ENCODE results near the gene METTL1. TPM values are rescaled to one million over a fixed set of nuclear protein-coding genes. Genes with fewer than 3 reads are reported as not detected.

METTL1 gene
- total and polyA plus RNA-seq, 9 of the 15 experiments (the other 6 are each of a cell fraction or from before 2014, with no cell fraction given): 12.6 to 65.9 (median 39.2) TPM

DNA sequence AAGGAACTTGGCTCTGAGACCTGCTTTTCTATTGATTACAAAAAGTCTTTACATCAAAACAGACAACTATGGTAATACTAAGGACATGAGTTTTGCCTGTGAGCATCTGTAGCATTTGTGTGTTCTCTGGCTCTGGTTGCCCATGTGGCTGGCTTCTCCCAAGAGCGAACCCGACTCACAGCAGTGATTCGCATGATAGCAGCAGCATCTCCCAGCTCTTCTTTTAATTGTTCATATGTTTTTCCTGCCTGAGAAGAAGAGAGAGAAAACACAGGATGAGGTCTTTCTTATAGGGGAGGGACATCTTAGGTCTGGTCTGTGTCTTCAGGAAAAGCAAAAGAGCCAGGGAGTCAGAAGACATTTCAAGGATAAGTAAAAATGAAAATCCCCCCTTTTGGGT lies 29.1 kb upstream of the METTL1 start:
- H4K20me1 ChIP-seq (replicated peaks; ENCODE audit: control insufficient read depth, insufficient read depth, low read length): no peaks in the 10 kb centered on the region
- DNase-seq (ENCODE audit: extremely low read depth in 1 of 4, low spot score in 3 of 4): no peak
- H3K36me3 ChIP-seq (ENCODE audit: control insufficient read depth, insufficient read depth, low read length): peaks cover 50% of the 10 kb centered on the region
- ChIA-PET POLR2A (interaction anchor here (1.0 to 3.4 kb wide), 3 partner anchors 9 to 18 kb away, joined by 5 to 21 read pairs (median 5); no protein-coding TSS in a partner anchor), CTCF (ENCODE audit: low intra/inter-chr PET ratio) (no interaction called here)
- ATAC-seq: no peak
- in situ Hi-C loops (cut with MboI) (no loop called here), intact Hi-C loops (cut with micrococcal nuclease) (no loop called here)
- no peak overlapping the region for H3K4me2 ChIP-seq (ENCODE audit: insufficient read depth, low read length)
- no peak for TF ChIP-seq KHSRP (IDR thresholded peaks at IDR 0.05)
- no peak for TF ChIP-seq TEAD2 (tag; IDR thresholded peaks at IDR 0.05)
- TF ChIP-seq GTF2E2 (tag; IDR thresholded peaks at IDR 0.05): no peak
- no peak for TF ChIP-seq ZBTB26 (CRISPR knock-in tag; IDR thresholded peaks at IDR 0.05)
- TF ChIP-seq, protein P1, sequence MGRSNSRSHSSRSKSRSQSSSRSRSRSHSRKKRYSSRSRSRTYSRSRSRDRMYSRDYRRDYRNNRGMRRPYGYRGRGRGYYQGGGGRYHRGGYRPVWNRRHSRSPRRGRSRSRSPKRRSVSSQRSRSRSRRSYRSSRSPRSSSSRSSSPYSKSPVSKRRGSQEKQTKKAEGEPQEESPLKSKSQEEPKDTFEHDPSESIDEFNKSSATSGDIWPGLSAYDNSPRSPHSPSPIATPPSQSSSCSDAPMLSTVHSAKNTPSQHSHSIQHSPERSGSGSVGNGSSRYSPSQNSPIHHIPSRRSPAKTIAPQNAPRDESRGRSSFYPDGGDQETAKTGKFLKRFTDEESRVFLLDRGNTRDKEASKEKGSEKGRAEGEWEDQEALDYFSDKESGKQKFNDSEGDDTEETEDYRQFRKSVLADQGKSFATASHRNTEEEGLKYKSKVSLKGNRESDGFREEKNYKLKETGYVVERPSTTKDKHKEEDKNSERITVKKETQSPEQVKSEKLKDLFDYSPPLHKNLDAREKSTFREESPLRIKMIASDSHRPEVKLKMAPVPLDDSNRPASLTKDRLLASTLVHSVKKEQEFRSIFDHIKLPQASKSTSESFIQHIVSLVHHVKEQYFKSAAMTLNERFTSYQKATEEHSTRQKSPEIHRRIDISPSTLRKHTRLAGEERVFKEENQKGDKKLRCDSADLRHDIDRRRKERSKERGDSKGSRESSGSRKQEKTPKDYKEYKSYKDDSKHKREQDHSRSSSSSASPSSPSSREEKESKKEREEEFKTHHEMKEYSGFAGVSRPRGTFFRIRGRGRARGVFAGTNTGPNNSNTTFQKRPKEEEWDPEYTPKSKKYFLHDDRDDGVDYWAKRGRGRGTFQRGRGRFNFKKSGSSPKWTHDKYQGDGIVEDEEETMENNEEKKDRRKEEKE (IDR thresholded peaks at IDR 0.05; ENCODE audit: borderline replicate concordance in 1 of 2, control insufficient read depth in 1 of 2, low read depth in 2 of 2, low read length in 1 of 2): no peak
- no peak for TF ChIP-seq HINFP (tag; conservative IDR thresholded peaks at IDR 0.05; ENCODE audit: low read depth)
- TF ChIP-seq CREB1 (IDR thresholded peaks at IDR 0.05): no peak
- no peak for TF ChIP-seq CREB1 (CRISPR knock-in tag; IDR thresholded peaks at IDR 0.05)
- no peak for TF ChIP-seq POLR3A (IDR thresholded peaks at IDR 0.05; ENCODE audit: borderline replicate concordance, extremely low read depth, insufficient read depth, insufficient read length)
- TF ChIP-seq, protein P2, sequence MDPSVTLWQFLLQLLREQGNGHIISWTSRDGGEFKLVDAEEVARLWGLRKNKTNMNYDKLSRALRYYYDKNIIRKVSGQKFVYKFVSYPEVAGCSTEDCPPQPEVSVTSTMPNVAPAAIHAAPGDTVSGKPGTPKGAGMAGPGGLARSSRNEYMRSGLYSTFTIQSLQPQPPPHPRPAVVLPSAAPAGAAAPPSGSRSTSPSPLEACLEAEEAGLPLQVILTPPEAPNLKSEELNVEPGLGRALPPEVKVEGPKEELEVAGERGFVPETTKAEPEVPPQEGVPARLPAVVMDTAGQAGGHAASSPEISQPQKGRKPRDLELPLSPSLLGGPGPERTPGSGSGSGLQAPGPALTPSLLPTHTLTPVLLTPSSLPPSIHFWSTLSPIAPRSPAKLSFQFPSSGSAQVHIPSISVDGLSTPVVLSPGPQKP (CRISPR knock-in tag; IDR thresholded peaks at IDR 0.05): no peak
- TF ChIP-seq TEAD4 (IDR thresholded peaks at IDR 0.05; ENCODE audit: low read length): no peak
- no peak for TF ChIP-seq TEAD4 (CRISPR knock-in tag; IDR thresholded peaks at IDR 0.05; ENCODE audit: borderline replicate concordance)
- FAIRE-seq: no peak
- H3K27me3 ChIP-seq (ENCODE audit: control insufficient read depth in 2 of 2, insufficient read depth in 2 of 2, low read length in 2 of 2): no peaks in the 10 kb centered on the region
- H3K27ac ChIP-seq (ENCODE audit: extremely low read depth, low read depth, low read length): no peak overlapping the region
- no peak overlapping the region for H3K4me3 ChIP-seq
- no peaks in the 10 kb centered on the region for H3K79me2 ChIP-seq (ENCODE audit: control insufficient read depth, insufficient read depth, low read length)
- H2AFZ ChIP-seq (ENCODE audit: low read depth, low read length): no peak overlapping the region
- WGBS (ENCODE audit: insufficient coverage, low coverage, missing lambda C conversion rate): 94% methylated on average over 3 of the region's 3 CpGs
- no TSS peak for BruUV-seq (replicated peaks)
- H3K9me3 ChIP-seq (replicated peaks; ENCODE audit: control insufficient read depth, insufficient read depth, low read depth, low read length): no peaks in the 10 kb centered on the region
- H3K4me1 ChIP-seq (replicated peaks in 1 of 2; ENCODE audit: control insufficient read depth in 2 of 2, insufficient read depth in 2 of 2, low read length in 2 of 2): no peaks in the 10 kb centered on the region
- H3K9me1 ChIP-seq (ENCODE audit: control insufficient read depth, insufficient read depth, low read length): no peaks in the 10 kb centered on the region
- no peak overlapping the region for H3K9ac ChIP-seq (ENCODE audit: insufficient read depth in 1 of 2, low read depth in 2 of 2, low read length in 2 of 2)

All from K562 (cell line).